ENCODE measurements around the gene DNMT3A. TPM values are rescaled to one million over a fixed set of nuclear protein-coding genes. Genes with fewer than 3 reads are reported as not detected.

The DNMT3A gene
- total RNA-seq, 1 donor from 2014 or later, result 15.4 TPM

- H3K4me3 ChIP-seq (ENCODE audit: low read depth, low read length), result no peak overlapping the region
- TF ChIP-seq CTCF (conservative IDR thresholded peaks at IDR 0.05; ENCODE audit: low read depth, low read length), result no peak
Observed at GRCh38 chr2:25187729-25188350, 153.9 kb downstream of the DNMT3A start.

GRCh38 chr2:25184254-25184653, 157.5 kb downstream of the DNMT3A start:
- no peak for TF ChIP-seq CTCF (conservative IDR thresholded peaks at IDR 0.05; ENCODE audit: low read depth, low read length)
- no peak for DNase-seq (ENCODE audit: low read depth)
- no peak overlapping the region for H3K4me3 ChIP-seq (ENCODE audit: low read depth, low read length)

More at GRCh38 chr2:25187729-25188350, 153.9 kb downstream of the DNMT3A start:
- DNase-seq (ENCODE audit: low read depth), result no peak

GRCh38 chr2:25178976-25179375, 162.7 kb downstream of the DNMT3A start:
- DNase-seq (ENCODE audit: low read depth), result no peak
- H3K4me3 ChIP-seq (ENCODE audit: low read depth, low read length), result no peak overlapping the region
- TF ChIP-seq CTCF (conservative IDR thresholded peaks at IDR 0.05; ENCODE audit: low read depth, low read length), result no peak

Other genes starting within 250 kb of the DNMT3A start
- 0.75 and 4.5 TPM in 2 replicates for gene POMC, start 173.3 kb downstream of the DNMT3A start, total RNA-seq